Measurements from ENCODE around the gene NUP85.
"Not testable (repeated sequence)": the region's sequence is repeated elsewhere in the genome, so short reads cannot be mapped to it uniquely, and the experiment has no call there.

NUP85 gene

GRCh38 chr17:75183999-75184884, 21.2 kb upstream of the NUP85 start:
- no peak for TF ChIP-seq CTCF (IDR thresholded peaks at IDR 0.05)
- Histone ChIP-seq H3K27ac (peak overlapping the region in 1 of 2 donors; percentile 99), H3K4me3 (no peak overlapping the region)
- DNase-seq (ENCODE audit: low spot score) = no peak

GRCh38 chr17:75188614-75189013, 16.9 kb upstream of the NUP85 start:
- no peak overlapping the region for H3K27ac ChIP-seq
- no peak overlapping the region for H3K4me3 ChIP-seq
- DNase-seq (ENCODE audit: low spot score) = no peak
- TF ChIP-seq CTCF (IDR thresholded peaks at IDR 0.05) = no peak

- no peak for TF ChIP-seq CTCF (IDR thresholded peaks at IDR 0.05)
- no peak overlapping the region for H3K4me3 ChIP-seq
- DNase-seq (ENCODE audit: low spot score) = no peak
- H3K27ac ChIP-seq = no peak overlapping the region
These were observed 13.9 kb upstream of the NUP85 start for GRCh38 chr17:75191584-75191983.

- Histone ChIP-seq H3K4me3 (no peak overlapping the region), H3K27ac (no peak overlapping the region)
- no peak for TF ChIP-seq CTCF (IDR thresholded peaks at IDR 0.05)
- no peak for DNase-seq (ENCODE audit: low spot score)
These were observed 10.6 kb upstream of the NUP85 start for GRCh38 chr17:75194879-75195278.

- no peak overlapping the region for H3K27ac ChIP-seq
- no peak for TF ChIP-seq CTCF (IDR thresholded peaks at IDR 0.05)
- DNase-seq (ENCODE audit: low spot score) = no peak
These were observed 5.4 kb upstream of the NUP85 start for GRCh38 chr17:75199886-75200618.

GRCh38 chr17:75205793-75206163, 299 bp downstream of the NUP85 start:
- peak overlapping the region; percentile 86 for H3K4me3 ChIP-seq
- no peak for DNase-seq (ENCODE audit: low spot score)
- no peak for TF ChIP-seq CTCF (IDR thresholded peaks at IDR 0.05)
- H3K27ac ChIP-seq = peak overlapping the region; percentile 79 to 87

More at GRCh38 chr17:75199886-75200618, 5.4 kb upstream of the NUP85 start:
- no peak overlapping the region for H3K4me3 ChIP-seq

GRCh38 chr17:75207050-75207407, 1.6 kb downstream of the NUP85 start:
- DNase-seq (ENCODE audit: low spot score); H3K27ac ChIP-seq: not testable (repeated sequence)
- peak overlapping the region; percentile 86 for H3K4me3 ChIP-seq

Data from coronary artery (tissue), 2 donors.